MCF 10A (cell line): Measurements from ENCODE around the gene IRF4. TPM values are rescaled to one million over a fixed set of nuclear protein-coding genes. Genes with fewer than 3 reads are reported as not detected.

Experiments
- BruUV-seq: library from RNA; stranded (reverse); fragments of 400-500 nt; replicated peaks from 2 replicates; lab custom pipeline; 2021; lab: Mats Ljungman, UMichigan
- CTCF ChIA-PET: fragments of 300-600 bp; sonication (Branson Sonifier 250); formaldehyde crosslinking; extraction: SDS; loops from one replicate; lab custom pipeline; 2021; ENCODE audit warnings: antibody characterized with exemption, inconsistent platforms; lab: Yijun Ruan, JAX
- POLR2A ChIA-PET: fragments of 300-600, 350-650 bp; sonication (Branson Sonifier 250); formaldehyde crosslinking; extraction: SDS; loops from one replicate; lab custom pipeline; 2020; ENCODE audit warnings: antibody characterized with exemption, inconsistent platforms; lab: Yijun Ruan, JAX
- DNase-seq: peaks from one replicate; pipeline ENCODE4 v3.0.0-alpha.2; 2018; ENCODE audit not compliant: unreplicated experiment
- H3K27ac Mint-ChIP-seq: one replicate; pipeline ENCODE4 v1.8.0; 2022; ENCODE audit warnings: mild to moderate bottlenecking, low read depth, mixed read lengths; ENCODE audit not compliant: unreplicated experiment
- H3K27me3 Mint-ChIP-seq: one replicate; pipeline ENCODE4 v1.8.0; 2022; ENCODE audit warnings: mixed read lengths; ENCODE audit not compliant: insufficient read depth, unreplicated experiment
- H3K36me3 Mint-ChIP-seq: one replicate; pipeline ENCODE4 v1.8.0; 2022; ENCODE audit warnings: mild to moderate bottlenecking, moderate library complexity, mixed read lengths; ENCODE audit not compliant: insufficient read depth, unreplicated experiment
- H3K4me1 Mint-ChIP-seq: one replicate; pipeline ENCODE4 v1.8.0; 2022; ENCODE audit warnings: mixed read lengths; ENCODE audit not compliant: insufficient read depth, unreplicated experiment
- H3K4me3 Mint-ChIP-seq: one replicate; pipeline ENCODE4 v1.8.0; 2022; ENCODE audit warnings: mild to moderate bottlenecking, moderate library complexity, mixed read lengths; ENCODE audit not compliant: unreplicated experiment
- H3K9me3 Mint-ChIP-seq: one replicate; pipeline ENCODE4 v1.8.0; 2022; ENCODE audit warnings: mixed read lengths; ENCODE audit not compliant: unreplicated experiment
- CTCF ChIP-seq: fragments of 200-600 bp; IDR thresholded peaks from one replicate; pipeline ENCODE4 v1.8.0; 2022; ENCODE audit warnings: antibody characterized with exemption, mild to moderate bottlenecking; ENCODE audit not compliant: unreplicated experiment
- intact Hi-C: fragments of 100-400 bp; cut with micrococcal nuclease; formaldehyde crosslinking; loops from 2 replicates; pipeline ENCODE4 v1.14.1; 2022
- total RNA-seq: library from RNA; stranded (reverse); gene quantifications from 2 replicates; pipeline ENCODE4 v1.2.3, GENCODE V29; 2022

Gene IRF4
- total RNA-seq, 1 experiment from 2014 or later: not detected

GRCh38 chr6:358847-359246 is 32.7 kb upstream of the IRF4 start:
- ChIA-PET POLR2A (interaction anchor here (1.5 kb wide), 1 partner anchor 11 kb away, joined by 3 read pairs; no protein-coding TSS in a partner anchor), CTCF (no interaction called here)
- DNase-seq: no peak
- intact Hi-C loops: no loop called here
- H3K27me3 Mint-ChIP-seq: no peaks in the 10 kb centered on the region
- H3K4me1 Mint-ChIP-seq: no peaks in the 10 kb centered on the region
- TF ChIP-seq CTCF: no peak
- no peaks in the 10 kb centered on the region for H3K36me3 Mint-ChIP-seq
- H3K27ac Mint-ChIP-seq: no peak overlapping the region
- no TSS peak for BruUV-seq
- no peak overlapping the region for H3K4me3 Mint-ChIP-seq
- H3K9me3 Mint-ChIP-seq: no peaks in the 10 kb centered on the region

GRCh38 chr6:359261-360035 is 32.1 kb upstream of the IRF4 start:
- intact Hi-C loops: loop anchor here (5.0 kb wide), 1 partner anchor 172 kb away; no protein-coding TSS in a partner anchor
- no peaks in the 10 kb centered on the region for H3K4me1 Mint-ChIP-seq
- H3K4me3 Mint-ChIP-seq: no peak overlapping the region
- ChIA-PET POLR2A (interaction anchor here (0.9 to 1.5 kb wide), 3 partner anchors 12 to 67 kb away, joined by 3 read pairs; partner anchors contain the start of gene DUSP22), CTCF (no interaction called here)
- no peaks in the 10 kb centered on the region for H3K9me3 Mint-ChIP-seq
- no peaks in the 10 kb centered on the region for H3K27me3 Mint-ChIP-seq
- no peak for TF ChIP-seq CTCF
- no TSS peak for BruUV-seq
- H3K27ac Mint-ChIP-seq: no peak overlapping the region
- DNase-seq: no peak
- no peaks in the 10 kb centered on the region for H3K36me3 Mint-ChIP-seq

GRCh38 chr6:360349-360748 is 31.2 kb upstream of the IRF4 start:
- H3K27me3 Mint-ChIP-seq: peaks cover 3% of the 10 kb centered on the region

More at GRCh38 chr6:360349-360748, 31.2 kb upstream of the IRF4 start:
- CTCF ChIA-PET: interaction anchor here (1.2 kb wide), 1 partner anchor 16 kb away, joined by 3 read pairs; no protein-coding TSS in a partner anchor
- H3K9me3 Mint-ChIP-seq: no peaks in the 10 kb centered on the region
- no peak overlapping the region for H3K4me3 Mint-ChIP-seq
- POLR2A ChIA-PET: interaction anchor here (0.9 to 1.5 kb wide), 6 partner anchors 10 to 67 kb away, joined by 3 to 4 read pairs (median 3); partner anchors contain the start of gene DUSP22
- intact Hi-C loops: loop anchor here (5.0 kb wide), 1 partner anchor 173 kb away; no protein-coding TSS in a partner anchor
- BruUV-seq: no TSS peak
- no peak for TF ChIP-seq CTCF
- H3K4me1 Mint-ChIP-seq: no peaks in the 10 kb centered on the region
- no peak for DNase-seq
- H3K27ac Mint-ChIP-seq: no peak overlapping the region
- H3K36me3 Mint-ChIP-seq: no peaks in the 10 kb centered on the region
